HG02973 (cell line): Measurements from ENCODE around the gene CAPN1.
"Not testable (repeated sequence)": the region's sequence is repeated elsewhere in the genome, so short reads cannot be mapped to it uniquely, and the experiment has no call there.

Experiments used
- ATAC-seq: cut with Tn5 transposase; IDR thresholded peaks from one replicate; pipeline ENCODE4 v1.9.1; 2021; ENCODE audit warnings: moderate library complexity; ENCODE audit not compliant: unreplicated experiment

Gene CAPN1

DNA sequence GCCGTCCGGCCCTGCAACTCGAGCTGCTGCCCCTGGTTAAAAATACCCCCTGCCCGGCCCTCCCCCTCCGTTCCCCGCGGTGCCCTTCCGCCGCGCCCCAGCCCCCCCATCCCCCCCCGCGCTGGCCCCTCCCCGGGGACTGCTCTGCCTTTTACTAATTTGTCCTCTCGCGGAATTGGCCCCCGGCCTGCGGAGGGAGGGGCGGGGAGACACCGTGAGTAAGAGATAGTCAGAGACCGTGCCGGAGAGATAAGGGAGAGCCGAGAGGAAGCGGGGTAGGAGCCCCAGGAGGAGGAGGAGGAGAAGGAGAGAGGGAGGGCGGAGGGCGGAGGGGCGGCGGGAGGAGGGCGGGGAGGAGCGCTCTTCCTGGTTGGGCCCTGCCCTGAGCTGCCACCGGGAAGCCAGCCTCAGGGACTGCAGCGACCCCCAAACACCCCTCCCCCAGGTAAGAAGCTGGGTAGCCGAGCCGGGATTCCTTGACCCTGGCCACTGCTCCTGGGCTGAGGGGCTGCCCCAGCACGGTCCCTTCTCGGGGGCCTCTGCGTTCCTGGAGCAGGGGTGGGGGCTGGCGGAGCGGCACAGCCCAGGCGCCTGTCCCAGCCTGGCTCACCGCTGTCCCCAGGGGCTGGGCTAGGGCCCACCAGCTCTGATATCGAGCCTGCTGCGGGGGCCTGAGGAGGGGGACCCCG lies at the start of gene CAPN1:
CAPN1 (plus strand) TSS at position 360 of the 689 bp plus-strand sequence. CDS start 774 bp downstream, outside the sequence.
- ATAC-seq, result peak; percentile 24

DNA sequence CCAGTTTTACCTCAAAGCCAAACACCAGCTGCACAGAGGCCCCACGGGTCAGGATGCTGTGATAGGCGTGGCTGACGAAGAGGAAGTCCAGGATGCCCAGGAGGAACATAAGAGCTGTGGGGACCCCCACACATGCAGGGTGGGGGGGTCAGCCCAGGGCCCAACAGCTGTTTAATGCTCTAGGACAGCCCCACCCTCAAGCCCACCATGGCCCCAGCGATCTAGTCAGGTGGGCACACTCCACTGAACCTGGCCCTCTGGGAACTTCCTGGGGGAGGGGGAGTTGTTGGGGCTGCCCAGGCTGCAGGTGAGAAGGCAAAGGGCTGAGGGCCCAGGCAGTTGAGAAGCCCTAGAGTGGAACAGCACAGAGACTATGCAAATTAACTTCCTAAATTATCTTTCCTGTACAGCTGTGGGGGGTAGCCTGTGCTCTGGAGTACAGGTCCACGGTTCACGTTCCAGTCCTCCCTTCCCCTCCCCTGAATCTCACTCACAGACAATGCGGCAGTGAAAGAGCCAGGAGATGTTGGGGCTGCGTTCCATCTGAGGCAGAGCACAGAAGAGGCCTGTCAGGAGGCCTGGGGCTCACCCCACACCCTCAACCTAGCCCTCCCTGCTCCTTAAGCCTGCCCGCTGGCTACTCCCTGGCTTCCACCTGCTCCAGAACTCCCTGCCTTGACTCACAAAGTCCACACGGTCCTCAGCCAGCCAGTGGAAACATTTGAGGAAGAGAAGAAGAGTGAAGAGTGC lies 49.3 kb upstream of the CAPN1 start:
- no peak for ATAC-seq

DNA sequence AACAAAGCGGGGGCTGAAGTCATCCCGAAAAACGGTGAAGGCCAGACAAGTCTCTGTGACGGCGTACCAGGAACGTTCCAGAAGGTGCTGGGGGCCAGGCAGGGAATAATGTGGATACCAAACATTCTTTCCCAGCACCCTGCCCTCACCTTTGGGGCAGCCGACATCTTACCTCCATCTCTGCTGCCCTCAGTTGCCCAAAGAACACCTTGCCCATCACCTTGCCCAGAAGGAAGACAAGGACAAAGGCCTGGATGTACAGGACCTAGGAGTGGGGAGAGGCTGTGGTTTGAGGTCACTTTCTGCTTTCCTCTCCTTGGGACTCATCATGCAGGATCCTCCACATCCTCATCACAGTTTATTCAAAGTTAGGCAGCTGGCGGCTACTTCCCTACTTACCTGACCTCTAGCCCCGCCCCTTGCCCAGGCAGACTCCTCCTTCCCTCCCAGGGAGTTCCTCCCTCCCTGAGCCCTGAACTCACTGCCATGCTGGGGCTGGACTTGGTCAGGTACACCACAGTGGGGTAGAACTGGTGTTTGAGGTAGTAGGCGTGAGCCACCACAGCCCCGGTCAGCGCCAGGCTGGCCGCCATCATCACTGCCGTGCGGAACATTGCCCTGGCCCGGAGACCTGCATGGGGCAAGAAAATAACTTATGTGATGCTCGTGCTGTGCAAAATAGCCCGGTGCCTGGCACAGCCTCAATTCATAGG lies 48.6 kb upstream of the CAPN1 start:
- ATAC-seq, result no peak

DNA sequence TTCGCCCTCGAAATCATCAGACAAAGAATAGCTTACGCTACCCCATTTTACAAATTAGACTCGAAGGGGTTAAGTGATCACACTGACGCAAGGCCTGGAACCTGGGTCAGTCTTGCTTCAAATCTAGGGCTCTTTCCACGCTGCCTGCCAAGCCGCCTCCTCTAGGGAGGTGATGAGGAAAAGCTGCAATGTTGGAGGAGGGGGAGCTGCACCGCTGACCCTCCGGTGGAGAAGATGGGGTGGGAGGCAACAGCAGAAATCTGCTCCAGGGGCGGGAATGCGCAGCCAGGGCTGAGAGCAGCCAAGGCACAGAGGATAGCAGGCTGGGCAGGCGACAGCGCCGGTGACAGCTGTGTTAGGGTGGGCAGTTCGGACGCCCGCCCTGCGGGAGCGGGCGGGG lies 48.0 kb upstream of the CAPN1 start:
- ATAC-seq, result no peak

DNA sequence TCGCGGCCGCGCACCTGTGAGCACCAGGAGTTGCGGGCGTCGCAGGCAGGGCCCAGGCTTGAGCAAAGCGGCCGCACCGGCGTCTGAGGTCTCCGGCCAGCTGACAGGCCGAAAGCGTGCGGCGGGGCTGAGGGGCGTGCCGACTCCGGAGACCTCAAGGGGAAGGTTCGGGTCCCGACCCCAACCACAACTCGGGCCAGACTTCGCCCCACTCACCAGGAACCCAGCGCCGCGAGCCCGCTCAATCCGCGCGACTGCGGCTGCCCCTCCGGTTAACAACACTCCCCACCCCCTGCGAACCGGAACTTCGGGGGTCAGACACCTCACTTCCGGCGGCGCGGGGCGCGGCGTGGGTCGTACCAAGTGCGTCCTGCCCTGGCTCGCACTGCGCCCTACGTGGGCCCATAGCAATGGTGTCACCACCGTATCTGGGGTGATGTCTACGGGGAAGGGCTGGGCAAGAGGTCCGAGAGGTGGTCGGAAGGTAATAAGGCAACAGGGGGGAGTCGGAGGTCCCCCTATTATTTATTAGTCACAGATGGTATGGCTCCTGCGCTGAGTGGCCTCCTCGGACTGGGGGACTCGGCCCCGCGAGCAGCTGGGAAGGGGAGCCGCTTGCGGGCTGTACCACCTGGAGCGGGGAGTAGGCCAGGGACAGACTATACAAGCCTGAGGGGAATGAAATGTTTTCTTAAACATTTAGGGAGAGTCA lies 47.3 kb upstream of the CAPN1 start, which contains the start of gene SYVN1:
SYVN1 (minus strand) TSS at position 280 of the 712 bp plus-strand sequence. CDS start 918 bp downstream, outside the sequence.
- ATAC-seq, result peak; percentile 50

DNA sequence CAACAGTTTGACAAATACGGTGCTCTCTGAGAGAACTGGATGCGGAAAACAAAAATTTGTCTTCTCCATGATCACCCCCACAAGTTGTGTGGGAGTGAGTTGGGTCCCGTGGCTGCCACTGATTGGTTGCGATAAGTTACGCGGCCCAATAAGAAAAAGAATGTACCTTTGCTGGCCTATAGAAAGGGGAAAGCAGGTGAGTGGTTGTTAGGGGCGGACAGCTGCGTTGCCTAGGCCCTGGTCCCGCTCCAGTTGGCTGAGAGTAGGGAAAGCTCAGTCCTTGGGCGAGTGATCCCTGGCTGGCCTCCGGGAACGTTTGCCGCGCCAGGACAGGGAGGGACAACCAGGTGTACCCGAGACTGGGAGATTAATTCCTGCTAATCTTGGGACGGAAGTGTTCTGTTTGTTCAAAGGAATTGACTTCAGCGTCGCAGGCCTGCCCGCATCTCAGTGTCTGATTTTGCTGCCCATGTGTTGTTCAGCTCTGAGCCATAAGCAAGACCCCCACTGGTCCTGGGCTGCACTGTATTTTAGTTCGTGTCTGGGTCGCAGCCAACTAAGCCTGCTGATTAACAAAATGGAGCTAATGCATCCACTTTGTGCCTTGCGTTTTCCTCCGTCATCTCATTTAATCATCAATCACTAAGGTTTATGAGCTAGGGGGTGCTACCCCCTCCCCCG lies 46.6 kb upstream of the CAPN1 start:
- peak; percentile 62 for ATAC-seq

DNA sequence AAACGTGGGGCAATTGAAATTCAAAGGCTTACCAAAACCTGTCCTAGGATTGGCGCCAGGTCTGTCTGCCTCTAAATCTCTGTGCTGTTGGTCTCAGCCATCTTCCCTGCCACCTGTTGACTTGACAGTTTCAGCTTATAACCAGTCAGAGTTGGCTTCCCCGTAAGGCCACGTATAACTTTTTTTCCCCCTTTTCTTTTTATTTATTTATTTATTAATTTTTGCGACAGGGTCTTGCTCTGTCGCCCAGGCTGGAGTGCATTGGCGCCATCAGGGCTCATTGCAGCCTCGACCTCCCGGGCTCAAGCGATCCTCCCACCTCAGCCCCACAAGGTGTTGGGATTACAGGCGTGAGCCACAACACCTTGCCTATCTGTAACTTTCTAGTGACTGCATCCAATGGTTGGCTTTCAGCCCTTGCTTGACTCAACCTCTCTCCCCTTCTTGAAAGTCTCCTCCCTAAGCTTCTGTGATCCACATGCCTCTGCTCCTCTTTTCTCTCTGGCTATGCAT lies 46.0 kb upstream of the CAPN1 start:
- ATAC-seq, result no peak

DNA sequence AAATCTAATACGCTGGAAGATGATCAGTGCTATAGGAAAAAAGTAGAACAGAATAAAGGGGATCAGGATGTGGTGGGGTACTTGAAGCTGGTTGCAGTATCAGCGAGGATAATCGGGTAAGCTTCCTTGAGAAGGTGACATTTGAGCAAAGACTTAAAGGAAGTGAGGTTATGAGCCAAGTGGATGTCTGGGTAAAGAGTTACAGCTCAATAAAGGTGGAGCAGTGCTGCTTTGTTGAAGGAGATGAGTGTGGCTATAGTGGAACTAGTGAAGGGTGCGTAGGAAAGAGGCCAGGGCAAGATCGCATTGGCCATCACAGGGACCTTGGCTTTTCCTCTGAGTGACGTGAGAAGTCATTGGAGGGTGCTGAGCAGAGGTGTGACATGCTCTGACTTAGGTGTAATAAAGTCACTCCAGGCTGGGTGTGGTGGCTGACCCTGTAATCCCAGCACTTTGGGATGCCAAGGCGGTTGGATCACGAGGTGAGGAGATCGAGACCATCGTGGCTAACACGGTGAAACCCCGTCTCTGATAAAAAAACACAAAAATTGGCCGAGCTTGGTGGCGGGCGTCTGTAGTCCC lies 45.1 kb upstream of the CAPN1 start:
- no peak for ATAC-seq

DNA sequence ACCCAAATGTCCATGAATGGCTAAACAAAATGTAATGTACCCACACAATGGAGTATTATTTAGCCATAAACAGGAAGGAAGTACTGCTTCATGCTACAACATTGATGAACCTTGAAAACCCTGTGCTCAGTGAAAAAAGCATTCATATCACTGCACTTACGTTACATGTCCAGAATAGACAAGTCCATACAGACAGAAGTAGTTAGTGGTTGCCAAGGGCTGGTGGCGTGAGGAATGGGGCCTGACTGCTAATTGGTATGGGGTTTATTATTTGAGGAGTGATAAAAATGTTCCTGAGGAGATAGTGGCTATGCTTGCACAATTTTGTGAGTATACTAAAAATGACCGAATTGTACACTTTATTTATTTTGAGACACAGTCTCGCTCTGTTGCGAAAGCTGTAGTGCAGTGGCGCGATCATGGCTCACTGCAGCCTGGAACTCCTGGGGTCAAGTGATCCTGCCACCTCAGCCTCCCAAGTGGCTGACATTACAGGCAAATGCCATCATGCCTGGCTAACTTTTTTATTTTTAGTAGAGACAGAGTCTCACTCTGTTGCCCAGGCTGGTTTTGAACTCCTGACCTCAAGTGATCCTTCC lies 39.7 kb upstream of the CAPN1 start:
- ATAC-seq, result no peak

DNA sequence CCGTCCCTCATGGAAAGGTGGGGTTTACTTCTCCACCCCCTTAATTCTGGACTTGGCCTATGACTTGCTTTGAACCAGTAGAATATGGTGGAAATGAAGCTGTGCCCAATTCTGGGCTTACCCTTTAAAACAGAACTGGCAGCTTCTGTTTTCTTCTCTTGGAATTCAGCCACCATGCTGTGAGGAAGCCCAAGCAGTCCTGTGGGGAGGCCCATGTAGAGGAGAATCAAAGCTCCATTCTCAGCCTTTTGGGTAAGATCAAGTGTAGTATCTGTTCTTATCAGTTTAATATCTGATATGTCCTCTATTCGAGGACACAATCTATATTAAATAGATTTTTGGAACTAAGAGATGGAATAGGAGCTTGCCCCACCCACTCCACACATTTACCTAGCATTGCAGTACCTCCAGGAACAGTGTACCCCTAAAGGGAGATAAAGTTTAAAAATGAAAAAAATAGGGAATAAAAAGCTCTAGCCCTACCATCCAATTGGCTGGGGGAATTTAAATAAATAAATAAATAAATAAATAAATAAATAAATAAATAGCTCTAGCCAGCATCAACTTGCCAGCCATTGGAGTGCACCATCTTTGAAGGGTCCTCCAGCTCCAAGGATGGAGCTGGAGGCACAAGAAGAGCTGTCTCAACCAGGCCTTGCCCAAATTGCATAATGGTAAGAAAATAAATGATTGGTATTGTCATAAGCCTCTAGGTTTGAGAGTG lies 34.2 kb upstream of the CAPN1 start:
- ATAC-seq, result no peak

DNA sequence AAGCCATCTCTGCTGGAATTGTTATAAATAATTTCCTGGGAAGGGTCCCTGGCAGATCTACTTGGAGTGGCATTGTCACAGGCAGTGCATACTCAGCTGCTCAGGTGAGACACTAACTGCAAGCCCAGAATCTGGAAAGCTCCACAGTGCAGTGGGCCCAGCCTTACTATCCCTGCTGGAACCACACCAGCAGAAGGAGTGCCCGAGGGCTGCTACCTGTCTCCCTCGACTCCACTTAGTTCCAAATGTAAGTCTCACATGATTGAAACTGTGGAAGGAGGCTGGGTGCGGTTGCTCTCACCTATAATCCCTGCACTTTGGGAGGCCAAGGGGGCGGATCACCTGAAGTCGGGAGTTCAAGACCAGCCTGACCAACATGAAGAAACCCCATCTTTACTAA lies 33.1 kb upstream of the CAPN1 start:
- no peak for ATAC-seq

DNA sequence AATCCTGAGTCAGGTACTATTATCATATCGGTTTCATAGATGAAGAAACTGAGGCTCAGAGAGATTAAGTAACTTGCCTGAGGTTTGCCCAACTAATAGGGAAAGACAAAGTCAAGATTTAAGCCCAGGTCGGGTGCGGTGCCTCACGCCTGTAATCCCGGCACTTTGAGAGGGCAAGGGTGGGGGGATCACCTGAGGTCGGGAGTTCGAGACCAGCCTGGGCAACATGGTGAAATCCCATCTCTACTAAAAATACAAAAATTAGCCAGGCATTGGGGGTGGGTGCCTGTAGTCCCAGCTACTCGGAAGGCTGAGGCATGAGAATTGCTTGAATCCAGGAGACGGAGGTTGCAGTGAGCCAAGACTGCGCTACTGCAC lies 31.6 kb upstream of the CAPN1 start:
- not testable (repeated sequence) for ATAC-seq

DNA sequence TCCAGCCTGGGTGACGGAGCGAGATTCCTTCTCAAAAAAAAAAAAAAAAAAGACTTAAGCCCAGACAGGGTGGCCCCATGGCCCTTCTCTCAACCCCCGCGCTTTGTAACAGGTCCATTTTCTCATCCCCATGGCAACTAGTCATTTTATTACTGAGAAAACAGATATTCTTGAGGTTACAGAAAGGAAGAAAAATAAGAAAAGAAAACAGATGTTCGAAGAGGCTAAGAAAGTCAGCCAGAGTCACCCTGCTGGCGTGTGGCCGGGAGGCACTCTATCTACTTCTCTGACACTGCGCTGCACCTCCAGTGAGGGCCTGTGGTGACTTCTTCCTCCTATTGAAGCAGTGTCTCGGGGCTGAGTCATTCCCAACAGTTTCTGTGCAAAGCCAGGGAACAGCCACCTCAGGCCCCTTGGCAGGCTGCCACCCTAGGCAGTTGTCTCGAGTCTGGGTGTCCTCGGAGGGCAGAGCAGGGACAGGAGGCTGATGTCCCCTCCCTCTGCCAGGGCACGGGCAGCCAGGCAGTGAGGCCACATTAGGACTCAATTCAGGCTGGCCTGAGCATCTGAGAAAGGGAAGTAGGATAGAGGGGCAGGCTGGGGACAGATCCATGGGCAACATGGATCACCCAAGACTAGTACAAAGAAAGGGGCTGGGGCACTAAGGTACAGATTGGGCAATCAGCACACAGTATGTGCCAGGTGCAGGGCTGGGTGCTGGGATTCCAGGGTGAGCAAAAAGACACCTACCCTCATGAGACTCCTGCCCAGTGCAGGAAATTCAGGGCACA lies 31.0 kb upstream of the CAPN1 start:
- peak; percentile 70 for ATAC-seq

DNA sequence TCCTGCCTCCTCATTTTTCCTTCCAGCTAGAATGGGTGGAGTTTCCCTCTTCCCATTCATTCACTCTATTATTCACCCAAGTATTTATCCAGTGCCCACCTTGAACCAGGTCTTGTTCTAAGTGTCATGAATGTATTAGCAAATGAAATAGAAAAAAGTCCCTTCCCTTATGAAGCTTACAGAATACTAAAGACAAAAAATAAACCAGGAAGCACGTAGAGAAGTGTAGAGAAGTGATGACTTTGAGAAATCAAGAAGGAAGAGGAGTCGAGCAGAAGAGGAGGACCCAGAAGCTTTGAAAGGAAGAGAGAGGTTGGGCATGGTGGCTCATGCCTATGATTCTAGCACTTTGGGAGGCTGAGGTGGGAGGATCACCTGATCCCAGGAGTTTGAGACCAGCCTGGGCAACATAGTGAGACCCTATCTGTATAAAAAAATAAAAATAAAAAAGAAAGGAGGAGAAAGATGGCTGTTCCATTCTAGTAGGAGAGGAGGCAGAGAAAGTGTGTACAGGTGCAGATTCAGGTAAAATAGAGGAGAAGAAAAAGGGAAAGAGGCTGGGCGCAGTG lies 30.3 kb upstream of the CAPN1 start:
- ATAC-seq, result no peak

DNA sequence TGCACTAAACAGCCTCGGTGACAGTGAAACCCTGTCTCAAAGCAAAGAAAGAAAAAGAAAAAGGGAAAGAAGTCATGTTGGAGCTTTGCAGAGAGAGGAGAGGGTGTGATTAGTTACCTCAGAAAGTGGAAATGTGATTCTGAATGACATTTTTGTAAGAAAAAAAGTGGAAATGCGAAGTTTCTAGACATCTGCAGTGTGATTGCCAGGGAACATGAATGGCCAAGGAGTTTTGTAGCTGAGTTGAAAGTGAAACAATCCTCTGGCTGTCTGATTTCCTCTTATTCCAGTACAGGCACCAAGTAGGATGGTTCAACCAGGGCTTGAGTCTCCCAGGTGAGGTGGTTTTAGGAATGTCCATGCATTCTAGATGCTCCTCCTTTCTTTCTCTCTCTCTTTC lies 29.6 kb upstream of the CAPN1 start:
- ATAC-seq, result no peak

DNA sequence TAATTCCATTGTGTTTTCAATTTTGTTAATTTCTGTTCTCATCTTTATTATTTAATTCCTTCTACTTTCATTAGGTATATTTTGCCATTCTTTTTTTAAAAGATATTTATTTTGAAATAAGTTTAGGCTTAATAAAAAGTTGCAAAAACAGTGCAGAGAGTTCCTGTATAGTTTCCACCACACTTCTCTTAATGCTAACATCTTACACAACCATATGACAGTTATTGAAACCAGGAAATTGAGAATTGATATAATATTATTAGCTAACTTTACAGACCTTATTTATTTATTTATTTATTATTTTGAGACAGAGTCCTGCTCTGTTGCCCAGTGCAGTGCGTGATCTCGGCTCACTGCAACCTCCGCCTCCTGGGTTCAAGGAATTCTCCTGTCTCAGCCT lies 25.5 kb upstream of the CAPN1 start:
- no peak for ATAC-seq

DNA sequence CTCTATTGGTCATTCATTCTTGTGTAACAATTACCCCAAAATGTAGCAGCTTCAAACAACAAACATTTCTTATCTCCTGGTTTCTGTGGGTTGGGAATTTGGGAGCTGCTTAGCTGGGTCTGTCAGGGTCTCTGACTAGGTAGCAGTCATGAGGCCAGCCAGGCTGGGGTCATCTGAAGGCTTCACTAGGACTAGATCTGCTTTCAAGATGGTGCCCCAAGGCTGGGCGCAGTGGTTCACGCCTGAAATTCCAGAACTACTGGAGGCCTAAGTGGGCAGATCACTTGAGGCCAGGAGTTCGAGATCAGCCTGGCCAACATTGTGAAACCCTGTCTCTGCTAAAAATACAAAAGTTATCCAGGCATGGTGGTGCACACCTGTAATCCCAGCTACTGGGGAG lies 24.8 kb upstream of the CAPN1 start:
- no peak for ATAC-seq

DNA sequence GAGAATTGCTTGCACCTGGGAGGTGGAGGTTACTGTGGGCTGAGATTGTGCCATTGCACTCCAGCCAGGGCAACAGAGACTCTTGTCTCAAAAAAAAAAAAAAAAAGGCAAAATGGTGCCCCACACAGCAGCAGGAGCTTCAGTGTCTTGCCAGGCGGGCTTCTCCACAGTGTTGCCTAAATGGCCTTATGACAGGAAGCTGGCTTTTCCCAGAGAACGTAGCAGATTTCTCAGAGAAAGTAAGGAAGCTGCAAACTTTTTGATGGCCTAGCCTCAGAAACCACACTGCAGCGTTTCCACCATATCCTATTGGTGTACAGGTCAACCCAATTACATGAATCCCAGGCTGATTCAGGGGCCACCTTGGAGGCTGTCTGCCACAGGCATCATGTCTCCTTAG lies 24.4 kb upstream of the CAPN1 start:
- no peak for ATAC-seq
